Nephron (organoid): ENCODE data around the gene DOCK1.

Source experiments
- H3K27ac Mint-ChIP-seq, 3 experiments: 2 replicates each; pipeline ENCODE4 v1.8.0; 2020; ENCODE audit warnings: mixed read lengths in 3 of 3, mild to moderate bottlenecking in 2 of 3, moderate library complexity in 1 of 3
- H3K27me3 Mint-ChIP-seq: 2 replicates; pipeline ENCODE4 v1.8.0; 2021; ENCODE audit warnings: low read depth, mild to moderate bottlenecking, moderate library complexity, mixed read lengths
- H3K36me3 Mint-ChIP-seq: 2 replicates; pipeline ENCODE4 v1.8.0; 2020; ENCODE audit warnings: low read depth, mixed read lengths
- H3K4me1 Mint-ChIP-seq: 2 replicates; pipeline ENCODE4 v1.8.0; 2020; ENCODE audit warnings: mixed read lengths
- H3K4me3 Mint-ChIP-seq, 3 experiments: 2 replicates each; pipeline ENCODE4 v1.8.0; 2020; ENCODE audit warnings: mild to moderate bottlenecking in 3 of 3, mixed read lengths in 3 of 3, moderate library complexity in 2 of 3
- H3K9me3 Mint-ChIP-seq: 2 replicates; pipeline ENCODE4 v1.8.0; 2020; ENCODE audit warnings: mixed read lengths
- TF ChIP-seq, protein P1 (sequence below), 3 experiments: fragments of 200-600 bp; sonication (generic); IDR thresholded peaks; one replicate each; pipeline ENCODE4 v1.5.0; 2021; ENCODE audit warnings: antibody characterized with exemption in 3 of 3; ENCODE audit not compliant: unreplicated experiment in 3 of 3

The DOCK1 gene

GRCh38 chr10:126906704-126907422, 1.6 kb downstream of the DOCK1 start:
- H3K4me3 Mint-ChIP-seq: peak overlapping the region; percentile 94 to 98 (median 96)
- H3K9me3 Mint-ChIP-seq: no peaks in the 10 kb centered on the region
- peak overlapping the region; percentile 81 to 89 (median 87) for H3K27ac Mint-ChIP-seq
- TF ChIP-seq, protein P1, sequence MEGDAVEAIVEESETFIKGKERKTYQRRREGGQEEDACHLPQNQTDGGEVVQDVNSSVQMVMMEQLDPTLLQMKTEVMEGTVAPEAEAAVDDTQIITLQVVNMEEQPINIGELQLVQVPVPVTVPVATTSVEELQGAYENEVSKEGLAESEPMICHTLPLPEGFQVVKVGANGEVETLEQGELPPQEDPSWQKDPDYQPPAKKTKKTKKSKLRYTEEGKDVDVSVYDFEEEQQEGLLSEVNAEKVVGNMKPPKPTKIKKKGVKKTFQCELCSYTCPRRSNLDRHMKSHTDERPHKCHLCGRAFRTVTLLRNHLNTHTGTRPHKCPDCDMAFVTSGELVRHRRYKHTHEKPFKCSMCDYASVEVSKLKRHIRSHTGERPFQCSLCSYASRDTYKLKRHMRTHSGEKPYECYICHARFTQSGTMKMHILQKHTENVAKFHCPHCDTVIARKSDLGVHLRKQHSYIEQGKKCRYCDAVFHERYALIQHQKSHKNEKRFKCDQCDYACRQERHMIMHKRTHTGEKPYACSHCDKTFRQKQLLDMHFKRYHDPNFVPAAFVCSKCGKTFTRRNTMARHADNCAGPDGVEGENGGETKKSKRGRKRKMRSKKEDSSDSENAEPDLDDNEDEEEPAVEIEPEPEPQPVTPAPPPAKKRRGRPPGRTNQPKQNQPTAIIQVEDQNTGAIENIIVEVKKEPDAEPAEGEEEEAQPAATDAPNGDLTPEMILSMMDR (IDR thresholded peaks at IDR 0.05; ENCODE audit: unreplicated experiment in 3 of 3): no peak
- peaks cover 7% of the 10 kb centered on the region for H3K27me3 Mint-ChIP-seq
- H3K4me1 Mint-ChIP-seq: peaks cover 34% of the 10 kb centered on the region
- H3K36me3 Mint-ChIP-seq: peaks cover 24% of the 10 kb centered on the region

GRCh38 chr10:126907423-126907970, 2.3 kb downstream of the DOCK1 start:
- Mint-ChIP-seq H3K4me3 (peak overlapping the region; percentile 94 to 98 (median 96)), H3K4me1 (peaks cover 34% of the 10 kb centered on the region), H3K27ac (peak overlapping the region in 2 of 3 experiments; percentile 27 to 81), H3K9me3 (no peaks in the 10 kb centered on the region), H3K27me3 (peaks cover 7% of the 10 kb centered on the region), H3K36me3 (peaks cover 20% of the 10 kb centered on the region)
- TF ChIP-seq, protein P1 (IDR thresholded peaks at IDR 0.05; ENCODE audit: unreplicated experiment in 3 of 3): peak in 1 of 3 experiments; percentile 9

- peak overlapping the region in 2 of 3 experiments; percentile 40 to 53 for H3K4me3 Mint-ChIP-seq
- TF ChIP-seq, protein P1 (IDR thresholded peaks at IDR 0.05; ENCODE audit: unreplicated experiment in 3 of 3): no peak
- H3K4me1 Mint-ChIP-seq: peaks cover 34% of the 10 kb centered on the region
- no peak overlapping the region for H3K27ac Mint-ChIP-seq
- H3K27me3 Mint-ChIP-seq: peaks cover 7% of the 10 kb centered on the region
- H3K9me3 Mint-ChIP-seq: no peaks in the 10 kb centered on the region
- H3K36me3 Mint-ChIP-seq: peaks cover 20% of the 10 kb centered on the region
Measured at GRCh38 chr10:126908225-126908624, 3.0 kb downstream of the DOCK1 start.

DNA sequence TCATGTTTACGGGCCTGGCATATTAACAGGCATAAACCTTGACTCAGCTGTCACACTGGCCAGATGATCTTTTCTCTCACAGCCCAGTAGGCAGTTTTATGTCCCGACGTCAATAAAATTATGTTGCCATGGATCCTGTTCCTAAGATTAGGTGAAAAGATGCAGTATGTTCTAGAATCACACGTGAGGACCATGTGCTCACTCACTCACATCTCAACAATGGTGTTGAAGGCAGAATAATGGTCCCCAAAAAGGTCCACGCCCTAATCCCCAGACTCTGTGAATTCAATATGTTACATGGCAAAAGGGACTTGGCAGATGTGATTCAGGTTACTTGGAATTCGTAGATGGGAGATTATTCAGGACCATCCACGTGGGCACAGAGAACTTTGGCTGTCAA, 3.5 kb downstream of the DOCK1 start:
- Mint-ChIP-seq H3K9me3 (no peaks in the 10 kb centered on the region), H3K27ac (peak overlapping the region in 1 of 3 experiments; percentile 21), H3K4me1 (peaks cover 34% of the 10 kb centered on the region), H3K4me3 (peak overlapping the region; percentile 26 to 53 (median 44)), H3K36me3 (peaks cover 21% of the 10 kb centered on the region), H3K27me3 (peaks cover 7% of the 10 kb centered on the region)
- TF ChIP-seq, protein P1 (IDR thresholded peaks at IDR 0.05; ENCODE audit: unreplicated experiment in 3 of 3): no peak

DNA sequence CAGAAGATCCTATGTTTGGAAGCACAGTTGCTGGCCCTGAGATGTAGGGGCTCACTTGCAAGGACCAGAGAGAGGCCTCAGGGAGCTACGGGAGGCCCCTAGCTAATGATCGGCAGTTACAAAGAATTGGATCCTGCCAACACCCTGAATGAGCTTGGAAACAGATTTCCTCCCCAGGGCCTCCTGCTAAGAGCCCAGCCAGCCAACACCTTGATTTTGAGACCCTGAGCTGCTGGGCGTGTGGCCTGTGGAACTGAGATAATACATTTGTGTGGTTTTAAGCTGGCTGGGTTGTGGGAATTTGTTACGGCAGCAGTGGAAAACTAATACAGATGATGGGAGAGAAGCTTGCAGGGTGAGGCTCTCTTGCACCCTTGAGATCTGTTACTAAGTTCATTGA, 3.9 kb downstream of the DOCK1 start:
- no peaks in the 10 kb centered on the region for H3K9me3 Mint-ChIP-seq
- peaks cover 24% of the 10 kb centered on the region for H3K36me3 Mint-ChIP-seq
- H3K27ac Mint-ChIP-seq: no peak overlapping the region
- H3K4me1 Mint-ChIP-seq: peaks cover 34% of the 10 kb centered on the region
- peak overlapping the region in 1 of 3 experiments; percentile 53 for H3K4me3 Mint-ChIP-seq
- peaks cover 7% of the 10 kb centered on the region for H3K27me3 Mint-ChIP-seq
- TF ChIP-seq, protein P1 (IDR thresholded peaks at IDR 0.05; ENCODE audit: unreplicated experiment in 3 of 3): no peak
